ENCODE data around the gene MED9.
"Not testable (repeated sequence)": the region's sequence is repeated elsewhere in the genome, so short reads cannot be mapped to it uniquely, and the experiment has no call there.

Gene MED9

GRCh38 chr17:17476865-17477467, at the start of gene MED9:
Gene MED9 (plus strand): TSS chr17:17477000. CDS start chr17:17477042, 42 bp downstream.
- Histone ChIP-seq H3K36me3 (replicated peaks) (peaks cover 16% of the 10 kb centered on the region), H3K9me3 (no peaks in the 10 kb centered on the region), H3K4me3 (peak within 1 kb of the TSS; percentile 95), H3K4me1 (peaks cover 27% of the 10 kb centered on the region), H3K27me3 (ENCODE audit: low read depth) (0 out of 2 replicates have a peak, but pooled peaks cover 3% of the 10 kb centered on the region)
- in situ Hi-C loops (cut with MboI; ENCODE audit: low sequenced_read_pairs) = no loop called here
- DNase-seq (ENCODE audit: low spot score in 2 of 2) = peak; percentile 84 to 95

- H3K36me3 ChIP-seq (replicated peaks) = no peaks in the 10 kb centered on the region
- H3K9me3 ChIP-seq = peaks cover 10% of the 10 kb centered on the region; the same call in 1 of the 2 replicates
- H3K4me3 ChIP-seq = no peak overlapping the region
- in situ Hi-C loops (cut with MboI; ENCODE audit: low sequenced_read_pairs) = no loop called here
- H3K4me1 ChIP-seq = peaks cover 26% of the 10 kb centered on the region
- H3K27me3 ChIP-seq (ENCODE audit: low read depth) = no peaks in the 10 kb centered on the region
- peak in 1 of 2 experiments; percentile 62 for DNase-seq (ENCODE audit: low spot score in 2 of 2)
Observed at GRCh38 chr17:17429222-17429621, 47.6 kb upstream of the MED9 start.

GRCh38 chr17:17430924-17431323, 45.9 kb upstream of the MED9 start:
- H3K4me3 ChIP-seq; H3K27me3 ChIP-seq (ENCODE audit: low read depth); H3K36me3 ChIP-seq (replicated peaks); DNase-seq (ENCODE audit: low spot score in 2 of 2); in situ Hi-C loops (cut with MboI; ENCODE audit: low sequenced_read_pairs); H3K9me3 ChIP-seq: not testable (repeated sequence)
- peaks cover 26% of the 10 kb centered on the region for H3K4me1 ChIP-seq

GRCh38 chr17:17431605-17432004, 45.2 kb upstream of the MED9 start:
- Histone ChIP-seq H3K4me3 (no peak overlapping the region), H3K9me3 (no peaks in the 10 kb centered on the region), H3K36me3 (replicated peaks) (no peaks in the 10 kb centered on the region), H3K4me1 (peaks cover 26% of the 10 kb centered on the region), H3K27me3 (ENCODE audit: low read depth) (no peaks in the 10 kb centered on the region)
- in situ Hi-C loops (cut with MboI; ENCODE audit: low sequenced_read_pairs) = no loop called here
- no peak for DNase-seq (ENCODE audit: low spot score in 2 of 2)

GRCh38 chr17:17433000-17433703, 43.6 kb upstream of the MED9 start:
- no peak for DNase-seq (ENCODE audit: low spot score in 2 of 2)
- H3K4me3 ChIP-seq = no peak overlapping the region
- peaks cover 24% of the 10 kb centered on the region for H3K4me1 ChIP-seq
- no peaks in the 10 kb centered on the region for H3K27me3 ChIP-seq (ENCODE audit: low read depth)
- in situ Hi-C loops (cut with MboI; ENCODE audit: low sequenced_read_pairs) = no loop called here
- H3K9me3 ChIP-seq = no peaks in the 10 kb centered on the region
- H3K36me3 ChIP-seq (replicated peaks) = no peaks in the 10 kb centered on the region

GRCh38 chr17:17434477-17434876, 42.3 kb upstream of the MED9 start:
- H3K4me3 ChIP-seq = no peak overlapping the region
- in situ Hi-C loops (cut with MboI; ENCODE audit: low sequenced_read_pairs) = no loop called here
- H3K27me3 ChIP-seq (ENCODE audit: low read depth) = no peaks in the 10 kb centered on the region
- no peaks in the 10 kb centered on the region for H3K9me3 ChIP-seq
- H3K36me3 ChIP-seq (replicated peaks) = no peaks in the 10 kb centered on the region
- peaks cover 11% of the 10 kb centered on the region for H3K4me1 ChIP-seq
- DNase-seq (ENCODE audit: low spot score in 2 of 2) = no peak

GRCh38 chr17:17435323-17435722, 41.5 kb upstream of the MED9 start:
- no peaks in the 10 kb centered on the region for H3K9me3 ChIP-seq
- no peaks in the 10 kb centered on the region for H3K36me3 ChIP-seq (replicated peaks)
- H3K4me3 ChIP-seq = no peak overlapping the region
- in situ Hi-C loops (cut with MboI; ENCODE audit: low sequenced_read_pairs) = no loop called here
- peaks cover 2% of the 10 kb centered on the region for H3K4me1 ChIP-seq
- DNase-seq (ENCODE audit: low spot score in 2 of 2) = no peak
- H3K27me3 ChIP-seq (ENCODE audit: low read depth) = no peaks in the 10 kb centered on the region

GRCh38 chr17:17437461-17437860, 39.3 kb upstream of the MED9 start:
- Histone ChIP-seq H3K36me3 (replicated peaks) (no peaks in the 10 kb centered on the region), H3K4me1 (no peaks in the 10 kb centered on the region), H3K4me3 (no peak overlapping the region), H3K9me3 (no peaks in the 10 kb centered on the region), H3K27me3 (ENCODE audit: low read depth) (no peaks in the 10 kb centered on the region)
- in situ Hi-C loops (cut with MboI; ENCODE audit: low sequenced_read_pairs) = no loop called here
- no peak for DNase-seq (ENCODE audit: low spot score in 2 of 2)

GRCh38 chr17:17437893-17438292, 38.9 kb upstream of the MED9 start:
- no peak for DNase-seq (ENCODE audit: low spot score in 2 of 2)
- in situ Hi-C loops (cut with MboI; ENCODE audit: low sequenced_read_pairs) = no loop called here
- no peaks in the 10 kb centered on the region for H3K4me1 ChIP-seq

GRCh38 chr17:17440010-17440843, 36.6 kb upstream of the MED9 start:
- no peaks in the 10 kb centered on the region for H3K9me3 ChIP-seq
- no peaks in the 10 kb centered on the region for H3K4me1 ChIP-seq
- in situ Hi-C loops (cut with MboI; ENCODE audit: low sequenced_read_pairs) = no loop called here
- peak; percentile 55 to 83 for DNase-seq (ENCODE audit: low spot score in 2 of 2)
- H3K4me3 ChIP-seq = no peak overlapping the region
- no peaks in the 10 kb centered on the region for H3K27me3 ChIP-seq (ENCODE audit: low read depth)
- H3K36me3 ChIP-seq (replicated peaks) = no peaks in the 10 kb centered on the region

More at GRCh38 chr17:17437893-17438292, 38.9 kb upstream of the MED9 start:
- H3K9me3 ChIP-seq = no peaks in the 10 kb centered on the region
- H3K4me3 ChIP-seq = no peak overlapping the region
- no peaks in the 10 kb centered on the region for H3K27me3 ChIP-seq (ENCODE audit: low read depth)
- H3K36me3 ChIP-seq (replicated peaks) = no peaks in the 10 kb centered on the region

- Histone ChIP-seq H3K4me3 (no peak overlapping the region), H3K9me3 (no peaks in the 10 kb centered on the region), H3K27me3 (ENCODE audit: low read depth) (no peaks in the 10 kb centered on the region), H3K36me3 (replicated peaks) (no peaks in the 10 kb centered on the region), H3K4me1 (no peaks in the 10 kb centered on the region)
- DNase-seq (ENCODE audit: low spot score in 2 of 2) = no peak
- in situ Hi-C loops (cut with MboI; ENCODE audit: low sequenced_read_pairs) = no loop called here
Observed at GRCh38 chr17:17440938-17441675, 35.7 kb upstream of the MED9 start.

- Histone ChIP-seq H3K36me3 (replicated peaks) (no peaks in the 10 kb centered on the region), H3K4me1 (no peaks in the 10 kb centered on the region), H3K27me3 (ENCODE audit: low read depth) (no peaks in the 10 kb centered on the region), H3K4me3 (no peak overlapping the region), H3K9me3 (no peaks in the 10 kb centered on the region)
- in situ Hi-C loops (cut with MboI; ENCODE audit: low sequenced_read_pairs) = no loop called here
- DNase-seq (ENCODE audit: low spot score in 2 of 2) = no peak
Observed at GRCh38 chr17:17443173-17443572, 33.6 kb upstream of the MED9 start.

GRCh38 chr17:17445296-17445924, 31.4 kb upstream of the MED9 start:
- Histone ChIP-seq H3K4me1 (no peaks in the 10 kb centered on the region), H3K4me3 (no peak overlapping the region), H3K9me3 (no peaks in the 10 kb centered on the region), H3K27me3 (ENCODE audit: low read depth) (no peaks in the 10 kb centered on the region), H3K36me3 (replicated peaks) (no peaks in the 10 kb centered on the region)
- in situ Hi-C loops (cut with MboI; ENCODE audit: low sequenced_read_pairs) = no loop called here
- no peak for DNase-seq (ENCODE audit: low spot score in 2 of 2)
